Erythroblast (primary cell): ENCODE measurements around the gene RNF223.
"Not testable (repeated sequence)": the region's sequence is repeated elsewhere in the genome, so short reads cannot be mapped to it uniquely, and the experiment has no call there.

Experiments used
- GATA1 ChIP-seq: IDR thresholded peaks from 2 replicates; pipeline ENCODE4 v1.6.1; 2011; ENCODE audit warnings: low read depth, mild to moderate bottlenecking, control low read depth, low read length, moderate library complexity
- POLR2A ChIP-seq: IDR thresholded peaks from 2 replicates; pipeline ENCODE4 v1.6.1; 2011; ENCODE audit warnings: mild to moderate bottlenecking, low read length

- not testable (repeated sequence) for TF ChIP-seq POLR2A, GATA1
Observed at GRCh38 chr1:1057769-1058087, 16.4 kb downstream of the RNF223 start.
